H54 (cell line): ENCODE data around the gene BMP8A.
"Not testable (repeated sequence)": the region's sequence is repeated elsewhere in the genome, so short reads cannot be mapped to it uniquely, and the experiment has no call there.

ENCODE experiments used
- DNase-seq: peaks from one replicate; pipeline ENCODE4 v3.0.0; 2011; ENCODE audit warnings: low spot score, mixed read lengths; ENCODE audit not compliant: insufficient read length
- FAIRE-seq: peaks from 3 replicates; lab custom pipeline; 2011; peaks lifted over from hg19 to GRCh38; lab: Jason Lieb, UNC
- POLR2A ChIP-seq: IDR thresholded peaks from 2 replicates; pipeline ENCODE4 v1.6.1; 2011; ENCODE audit warnings: low read depth, mild to moderate bottlenecking, low read length

Gene BMP8A

GRCh38 chr1:39470040-39470439, 21.4 kb upstream of the BMP8A start:
- FAIRE-seq (no peak), DNase-seq (no peak)
- TF ChIP-seq POLR2A = no peak

GRCh38 chr1:39472826-39473225, 18.6 kb upstream of the BMP8A start:
- TF ChIP-seq POLR2A = no peak
- no peak for FAIRE-seq
- DNase-seq = no peak

- no peak for DNase-seq
- FAIRE-seq = no peak
- no peak for TF ChIP-seq POLR2A
Observed at GRCh38 chr1:39473324-39473723, 18.1 kb upstream of the BMP8A start.

- no peak for TF ChIP-seq POLR2A
- DNase-seq = no peak
- no peak for FAIRE-seq
Observed at GRCh38 chr1:39474810-39475209, 16.6 kb upstream of the BMP8A start.

GRCh38 chr1:39475551-39475950, 15.9 kb upstream of the BMP8A start:
- DNase-seq = not testable (repeated sequence)
- FAIRE-seq = peak; percentile 78

GRCh38 chr1:39478126-39478915, 13.1 kb upstream of the BMP8A start:
- FAIRE-seq = no peak
- DNase-seq = no peak
- TF ChIP-seq POLR2A = no peak

- TF ChIP-seq POLR2A = no peak
- no peak for FAIRE-seq
- DNase-seq = no peak
Observed at GRCh38 chr1:39481289-39481688, 10.1 kb upstream of the BMP8A start.

- FAIRE-seq (no peak), DNase-seq (no peak)
- TF ChIP-seq POLR2A = no peak
Observed at GRCh38 chr1:39483276-39483675, 8.2 kb upstream of the BMP8A start.

GRCh38 chr1:39484564-39484963, 6.9 kb upstream of the BMP8A start:
- FAIRE-seq (no peak), DNase-seq (no peak)
- no peak for TF ChIP-seq POLR2A

- FAIRE-seq (no peak), DNase-seq (no peak)
- TF ChIP-seq POLR2A = no peak
Observed at GRCh38 chr1:39485046-39485803, 6.2 kb upstream of the BMP8A start.

- no peak for FAIRE-seq
- TF ChIP-seq POLR2A = no peak
Observed at GRCh38 chr1:39488012-39488545, 3.4 kb upstream of the BMP8A start.

GRCh38 chr1:39488793-39489566, 2.5 kb upstream of the BMP8A start:
- FAIRE-seq (no peak), DNase-seq (no peak)
- TF ChIP-seq POLR2A = no peak

More at GRCh38 chr1:39488012-39488545, 3.4 kb upstream of the BMP8A start:
- DNase-seq = no peak

- FAIRE-seq = no peak
Observed at GRCh38 chr1:39489567-39490239, 1.7 kb upstream of the BMP8A start.

More at GRCh38 chr1:39489567-39490239, 1.7 kb upstream of the BMP8A start:
- no peak for DNase-seq
- TF ChIP-seq POLR2A = no peak
